ENCODE data around the gene SREK1. TPM values are rescaled to one million over a fixed set of nuclear protein-coding genes. Genes with fewer than 3 reads are reported as not detected.

Gene SREK1, protein sequence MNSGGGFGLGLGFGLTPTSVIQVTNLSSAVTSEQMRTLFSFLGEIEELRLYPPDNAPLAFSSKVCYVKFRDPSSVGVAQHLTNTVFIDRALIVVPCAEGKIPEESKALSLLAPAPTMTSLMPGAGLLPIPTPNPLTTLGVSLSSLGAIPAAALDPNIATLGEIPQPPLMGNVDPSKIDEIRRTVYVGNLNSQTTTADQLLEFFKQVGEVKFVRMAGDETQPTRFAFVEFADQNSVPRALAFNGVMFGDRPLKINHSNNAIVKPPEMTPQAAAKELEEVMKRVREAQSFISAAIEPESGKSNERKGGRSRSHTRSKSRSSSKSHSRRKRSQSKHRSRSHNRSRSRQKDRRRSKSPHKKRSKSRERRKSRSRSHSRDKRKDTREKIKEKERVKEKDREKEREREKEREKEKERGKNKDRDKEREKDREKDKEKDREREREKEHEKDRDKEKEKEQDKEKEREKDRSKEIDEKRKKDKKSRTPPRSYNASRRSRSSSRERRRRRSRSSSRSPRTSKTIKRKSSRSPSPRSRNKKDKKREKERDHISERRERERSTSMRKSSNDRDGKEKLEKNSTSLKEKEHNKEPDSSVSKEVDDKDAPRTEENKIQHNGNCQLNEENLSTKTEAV
- 65.9 TPM for total RNA-seq
- long read RNA-seq, full-length matches to known transcripts = 34 of 57 reads
- long read RNA-seq, partial matches to known transcripts = 9 of 57 reads
- long read RNA-seq, other reads (novel, unspliced or antisense) = 14 of 57 reads

DNA sequence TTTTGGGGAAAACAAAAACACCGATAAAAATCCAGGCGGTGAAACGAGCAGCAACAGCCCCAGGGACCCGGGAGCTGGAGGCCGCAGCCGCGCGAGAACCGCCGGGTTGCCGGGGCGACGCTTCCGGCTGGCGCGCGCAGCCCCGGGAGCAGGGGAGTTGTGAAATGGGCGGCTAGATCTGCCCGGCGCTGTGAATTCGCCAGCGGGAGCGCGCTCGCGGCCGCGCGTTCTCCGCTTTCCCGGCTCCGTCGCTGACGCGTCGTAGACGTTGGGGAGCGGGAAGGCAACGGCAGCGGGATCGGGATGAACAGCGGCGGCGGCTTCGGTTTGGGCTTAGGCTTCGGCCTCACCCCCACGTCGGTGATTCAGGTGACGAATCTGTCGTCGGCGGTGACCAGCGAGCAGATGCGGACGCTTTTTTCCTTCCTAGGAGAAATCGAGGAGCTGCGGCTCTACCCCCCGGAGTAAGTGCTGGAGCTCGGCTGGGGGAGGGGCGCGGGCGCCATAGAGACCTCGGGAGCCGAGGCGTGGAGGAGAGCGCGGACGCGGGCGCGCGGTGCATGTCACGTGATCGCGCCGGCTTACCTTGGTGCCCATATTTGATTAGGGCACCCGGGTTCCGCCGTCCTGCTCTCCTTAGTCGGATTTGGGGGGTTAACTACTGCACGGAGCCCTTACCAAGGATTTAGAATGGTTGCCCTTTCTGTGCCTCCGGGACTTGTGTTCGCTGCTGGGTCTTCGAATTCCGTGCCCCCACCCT is at the start of gene SREK1:
SREK1 (plus strand) TSS at position 227 of the 760 bp plus-strand sequence; CDS start at position 304, 77 bp downstream.
- DNase-seq = peak; percentile 96
- H3K9me3 ChIP-seq = no peaks in the 10 kb centered on the region
- TF ChIP-seq, protein P1, sequence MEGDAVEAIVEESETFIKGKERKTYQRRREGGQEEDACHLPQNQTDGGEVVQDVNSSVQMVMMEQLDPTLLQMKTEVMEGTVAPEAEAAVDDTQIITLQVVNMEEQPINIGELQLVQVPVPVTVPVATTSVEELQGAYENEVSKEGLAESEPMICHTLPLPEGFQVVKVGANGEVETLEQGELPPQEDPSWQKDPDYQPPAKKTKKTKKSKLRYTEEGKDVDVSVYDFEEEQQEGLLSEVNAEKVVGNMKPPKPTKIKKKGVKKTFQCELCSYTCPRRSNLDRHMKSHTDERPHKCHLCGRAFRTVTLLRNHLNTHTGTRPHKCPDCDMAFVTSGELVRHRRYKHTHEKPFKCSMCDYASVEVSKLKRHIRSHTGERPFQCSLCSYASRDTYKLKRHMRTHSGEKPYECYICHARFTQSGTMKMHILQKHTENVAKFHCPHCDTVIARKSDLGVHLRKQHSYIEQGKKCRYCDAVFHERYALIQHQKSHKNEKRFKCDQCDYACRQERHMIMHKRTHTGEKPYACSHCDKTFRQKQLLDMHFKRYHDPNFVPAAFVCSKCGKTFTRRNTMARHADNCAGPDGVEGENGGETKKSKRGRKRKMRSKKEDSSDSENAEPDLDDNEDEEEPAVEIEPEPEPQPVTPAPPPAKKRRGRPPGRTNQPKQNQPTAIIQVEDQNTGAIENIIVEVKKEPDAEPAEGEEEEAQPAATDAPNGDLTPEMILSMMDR (IDR thresholded peaks at IDR 0.05) = no peak
- peak; percentile 95 for ATAC-seq
- no peaks in the 10 kb centered on the region for H3K27me3 ChIP-seq
- H3K27ac ChIP-seq = peak within 1 kb of the TSS; percentile 99
- H3K4me3 ChIP-seq = peak within 1 kb of the TSS; percentile 87
- peaks cover 32% of the 10 kb centered on the region for H3K4me1 ChIP-seq
- intact Hi-C loops (cut with DNase I) = no loop called here
- H3K36me3 ChIP-seq = no peaks in the 10 kb centered on the region

DNA sequence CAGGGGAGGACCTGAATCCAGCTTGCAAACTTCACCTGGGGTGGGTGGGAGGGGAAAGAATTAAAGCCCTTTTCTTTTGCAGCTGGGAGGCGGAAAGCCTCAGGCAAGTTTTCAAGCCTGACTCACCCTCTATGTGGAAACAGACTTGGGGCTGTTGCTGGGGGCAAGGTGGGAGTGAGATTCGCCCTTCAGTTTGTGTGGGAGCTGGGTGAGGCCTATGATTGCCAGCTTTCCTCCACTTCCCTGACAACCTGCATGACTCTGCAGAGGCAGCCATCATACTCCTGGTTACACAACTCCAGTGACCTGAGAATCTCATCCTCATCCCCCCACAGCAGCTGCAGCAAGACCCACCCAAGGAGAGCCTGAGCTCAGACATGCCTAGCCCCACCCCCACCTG is 43.2 kb upstream of the SREK1 start:
- TF ChIP-seq, protein P1 (IDR thresholded peaks at IDR 0.05) = no peak
- intact Hi-C loops (cut with DNase I) = no loop called here
- Histone ChIP-seq H3K4me1 (no peaks in the 10 kb centered on the region), H3K27ac (no peak overlapping the region), H3K4me3 (no peak overlapping the region), H3K36me3 (no peaks in the 10 kb centered on the region), H3K9me3 (peaks cover 16% of the 10 kb centered on the region), H3K27me3 (no peaks in the 10 kb centered on the region)
- ATAC-seq = no peak
- no peak for DNase-seq

DNA sequence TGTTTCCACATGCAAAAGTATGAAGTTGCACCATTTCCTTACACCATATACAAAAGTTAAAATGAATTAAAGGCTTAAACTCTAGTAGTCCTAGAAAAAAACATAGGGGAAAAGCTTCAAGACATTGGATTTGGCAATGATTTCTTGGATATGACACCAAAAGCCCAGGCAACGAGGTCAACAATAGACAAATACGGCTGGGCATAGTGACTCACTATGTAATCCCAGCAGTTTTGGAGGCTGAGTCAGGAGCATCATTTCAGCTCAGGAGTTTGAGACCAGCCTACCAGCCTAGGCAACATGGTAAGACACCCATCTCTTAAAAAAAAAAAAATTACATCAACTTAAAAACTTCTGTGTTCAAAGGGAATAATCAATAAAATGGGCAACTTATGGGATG is 30.9 kb upstream of the SREK1 start:
- ATAC-seq (no peak), DNase-seq (no peak)
- H3K4me1 ChIP-seq = no peaks in the 10 kb centered on the region
- no peaks in the 10 kb centered on the region for H3K36me3 ChIP-seq
- H3K27ac ChIP-seq = no peak overlapping the region
- H3K4me3 ChIP-seq = no peak overlapping the region
- intact Hi-C loops (cut with DNase I) = no loop called here
- peaks cover 10% of the 10 kb centered on the region for H3K9me3 ChIP-seq
- no peaks in the 10 kb centered on the region for H3K27me3 ChIP-seq
- TF ChIP-seq, protein P1 (IDR thresholded peaks at IDR 0.05) = no peak

DNA sequence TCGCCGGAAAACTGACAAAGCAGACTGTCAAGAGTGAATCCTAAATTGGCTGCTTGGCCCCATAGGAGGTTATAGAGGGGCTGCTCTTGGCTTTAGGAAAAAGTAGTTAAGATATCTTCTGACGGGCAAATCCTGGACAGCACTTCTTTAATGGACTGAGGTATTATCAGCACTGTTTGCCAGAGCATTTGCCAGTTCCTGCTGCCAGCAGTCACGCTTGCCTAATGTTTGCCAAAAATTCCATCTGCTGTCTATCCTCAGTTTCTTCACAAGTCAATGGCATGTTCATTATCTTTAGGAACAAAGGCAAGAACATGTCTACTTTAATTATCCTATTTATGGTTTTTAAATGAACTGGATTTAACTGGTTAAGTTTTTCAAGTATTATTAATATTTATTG is 25.8 kb upstream of the SREK1 start:
- DNase-seq = no peak
- Histone ChIP-seq H3K9me3 (no peaks in the 10 kb centered on the region), H3K27ac (no peak overlapping the region), H3K4me1 (no peaks in the 10 kb centered on the region), H3K27me3 (no peaks in the 10 kb centered on the region), H3K36me3 (no peaks in the 10 kb centered on the region), H3K4me3 (no peak overlapping the region)
- ATAC-seq = no peak
- intact Hi-C loops (cut with DNase I) = no loop called here
- TF ChIP-seq, protein P1 (IDR thresholded peaks at IDR 0.05) = no peak

DNA sequence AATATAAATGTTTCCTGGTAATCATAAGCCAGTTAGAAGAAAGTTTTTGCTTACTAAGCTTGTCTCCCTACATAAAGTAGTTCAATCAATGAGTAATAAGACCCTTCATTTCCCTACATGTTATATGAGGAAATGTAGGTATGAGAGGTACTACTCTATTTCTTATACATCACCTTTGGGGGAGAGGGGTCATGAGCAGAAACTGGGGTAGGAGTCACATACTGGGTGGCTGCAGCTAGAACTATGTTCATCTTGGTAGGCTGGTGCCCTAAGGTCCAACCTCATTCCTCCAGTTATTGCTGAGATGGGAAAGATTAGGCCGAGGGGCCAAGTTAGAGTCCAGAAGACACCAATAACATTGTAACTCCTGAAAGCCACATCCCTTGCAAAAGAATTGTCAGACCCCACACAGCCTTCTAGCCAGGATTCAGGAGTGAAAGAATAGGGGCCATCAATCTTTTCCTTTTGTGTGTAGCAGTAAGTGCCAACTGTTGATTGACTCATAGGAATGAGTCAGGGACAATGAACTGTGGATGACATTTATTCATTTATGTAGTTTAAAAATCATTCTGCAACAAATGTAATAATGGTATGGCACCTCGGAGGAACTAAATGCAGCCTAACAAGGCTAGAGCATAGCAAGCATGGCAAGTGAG is 21.6 kb upstream of the SREK1 start:
- ATAC-seq = no peak
- TF ChIP-seq, protein P1 (IDR thresholded peaks at IDR 0.05) = no peak

More for the DNA sequence above, 21.6 kb upstream of the SREK1 start:
- intact Hi-C loops (cut with DNase I) = no loop called here
- no peak overlapping the region for H3K4me3 ChIP-seq
- H3K4me1 ChIP-seq = no peaks in the 10 kb centered on the region
- H3K9me3 ChIP-seq = no peaks in the 10 kb centered on the region
- no peak for DNase-seq
- no peaks in the 10 kb centered on the region for H3K27me3 ChIP-seq
- H3K27ac ChIP-seq = no peak overlapping the region
- H3K36me3 ChIP-seq = no peaks in the 10 kb centered on the region
